Dendritic cell treated with granulocyte-macrophage colony-stimulating factor and Interleukin-4, amounts not matched to agents 40 ng/mL and 50 ng/mL, for 4 days (primary cell): Measurements from ENCODE around the gene MPDZ.

Source experiments
- H3K27ac Mint-ChIP-seq: one replicate; pipeline ENCODE4 v1.8.0; 2022; ENCODE audit warnings: mild to moderate bottlenecking, mixed read lengths
- H3K27me3 Mint-ChIP-seq: one replicate; pipeline ENCODE4 v1.8.0; 2022; ENCODE audit warnings: mild to moderate bottlenecking, mixed read lengths
- H3K36me3 Mint-ChIP-seq: one replicate; pipeline ENCODE4 v1.8.0; 2022; ENCODE audit warnings: low read depth, mixed read lengths
- H3K4me1 Mint-ChIP-seq: one replicate; pipeline ENCODE4 v1.8.0; 2022; ENCODE audit warnings: low read depth, mixed read lengths
- H3K4me3 Mint-ChIP-seq: one replicate; pipeline ENCODE4 v1.8.0; 2022; ENCODE audit warnings: mild to moderate bottlenecking, moderate library complexity, mixed read lengths
- H3K9me3 Mint-ChIP-seq: one replicate; pipeline ENCODE4 v1.8.0; 2022; ENCODE audit warnings: mixed read lengths
- intact Hi-C: fragments of 100-400 bp; cut with micrococcal nuclease; formaldehyde crosslinking; loops from one replicate; pipeline ENCODE4 v1.15.0; 2022

The MPDZ gene

DNA sequence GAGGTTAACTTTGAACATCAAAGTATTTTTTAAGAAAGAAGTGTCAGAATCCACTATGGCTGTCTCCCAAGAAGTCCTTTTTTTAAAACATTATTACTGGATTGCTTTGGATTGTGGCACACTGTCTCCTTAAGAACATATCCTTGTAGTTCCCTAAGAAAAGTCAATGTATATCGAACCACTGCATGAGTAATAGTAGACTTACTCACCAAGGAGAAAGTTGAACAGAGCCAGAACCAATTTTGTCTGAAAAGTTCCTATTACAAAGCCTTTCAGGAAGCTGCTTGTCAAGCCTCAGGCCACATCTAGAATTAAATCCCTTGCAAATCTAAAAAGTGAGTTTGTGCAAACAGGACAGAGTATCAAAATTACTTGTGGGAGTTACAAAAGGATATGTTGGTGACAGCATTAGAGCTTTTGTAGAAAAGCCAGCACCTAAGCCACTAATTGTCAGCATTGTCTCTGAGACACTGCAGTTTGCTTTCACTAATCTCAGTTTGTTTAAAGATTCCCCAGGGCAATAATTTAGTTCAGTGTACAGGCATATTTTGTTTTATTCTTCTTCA is 195.4 kb downstream of the MPDZ start:
- no peak overlapping the region for H3K4me3 Mint-ChIP-seq
- H3K9me3 Mint-ChIP-seq, result no peaks in the 10 kb centered on the region
- H3K27me3 Mint-ChIP-seq, result no peaks in the 10 kb centered on the region
- H3K4me1 Mint-ChIP-seq, result no peaks in the 10 kb centered on the region
- H3K27ac Mint-ChIP-seq, result no peak overlapping the region
- H3K36me3 Mint-ChIP-seq, result no peaks in the 10 kb centered on the region
- intact Hi-C loops, result no loop called here

GRCh38 chr9:13083366-13083765 is 196.1 kb downstream of the MPDZ start:
- intact Hi-C loops, result no loop called here
- Mint-ChIP-seq H3K27me3 (no peaks in the 10 kb centered on the region), H3K4me1 (no peaks in the 10 kb centered on the region), H3K27ac (no peak overlapping the region), H3K9me3 (no peaks in the 10 kb centered on the region), H3K36me3 (no peaks in the 10 kb centered on the region), H3K4me3 (no peak overlapping the region)

- intact Hi-C loops, result no loop called here
- no peak overlapping the region for H3K27ac Mint-ChIP-seq
These were observed 196.7 kb downstream of the MPDZ start for GRCh38 chr9:13082796-13083195.

GRCh38 chr9:13078164-13078563 is 201.3 kb downstream of the MPDZ start:
- Mint-ChIP-seq H3K27ac (no peak overlapping the region), H3K4me1 (no peaks in the 10 kb centered on the region), H3K36me3 (no peaks in the 10 kb centered on the region), H3K4me3 (no peak overlapping the region), H3K27me3 (no peaks in the 10 kb centered on the region), H3K9me3 (no peaks in the 10 kb centered on the region)
- intact Hi-C loops, result no loop called here

More at GRCh38 chr9:13082796-13083195, 196.7 kb downstream of the MPDZ start:
- Mint-ChIP-seq H3K4me3 (no peak overlapping the region), H3K9me3 (no peaks in the 10 kb centered on the region), H3K4me1 (no peaks in the 10 kb centered on the region), H3K36me3 (no peaks in the 10 kb centered on the region), H3K27me3 (no peaks in the 10 kb centered on the region)

DNA sequence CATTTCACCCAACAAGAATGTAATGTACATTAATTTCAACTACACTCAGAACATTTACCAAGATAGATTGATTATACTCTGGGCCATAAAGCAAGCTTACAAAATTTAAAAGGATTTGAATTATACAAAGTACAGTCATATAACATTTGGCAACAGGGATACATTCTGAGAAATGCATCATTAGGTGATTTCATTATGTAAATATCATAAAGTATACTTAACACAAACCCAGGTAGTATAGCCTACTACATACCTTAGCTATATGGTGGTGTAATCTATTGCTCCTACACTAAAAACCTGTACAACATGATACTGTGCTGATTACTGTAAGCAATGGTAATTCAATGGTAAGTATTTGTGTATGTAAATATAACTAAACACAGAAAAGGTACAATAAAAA is 202.9 kb downstream of the MPDZ start:
- Mint-ChIP-seq H3K27me3 (no peaks in the 10 kb centered on the region), H3K4me1 (no peaks in the 10 kb centered on the region)

GRCh38 chr9:13071921-13072320 is 207.6 kb downstream of the MPDZ start:
- Mint-ChIP-seq H3K36me3 (no peaks in the 10 kb centered on the region), H3K27ac (no peak overlapping the region)
- intact Hi-C loops, result no loop called here

More for the DNA sequence above, 202.9 kb downstream of the MPDZ start:
- intact Hi-C loops, result no loop called here
- Mint-ChIP-seq H3K36me3 (no peaks in the 10 kb centered on the region), H3K4me3 (no peak overlapping the region), H3K27ac (no peak overlapping the region), H3K9me3 (no peaks in the 10 kb centered on the region)

GRCh38 chr9:13070612-13071595 is 208.6 kb downstream of the MPDZ start:
- H3K27ac Mint-ChIP-seq, result no peak overlapping the region
- intact Hi-C loops, result no loop called here

More at GRCh38 chr9:13071921-13072320, 207.6 kb downstream of the MPDZ start:
- no peaks in the 10 kb centered on the region for H3K4me1 Mint-ChIP-seq
- H3K9me3 Mint-ChIP-seq, result no peaks in the 10 kb centered on the region
- no peak overlapping the region for H3K4me3 Mint-ChIP-seq
- no peaks in the 10 kb centered on the region for H3K27me3 Mint-ChIP-seq

DNA sequence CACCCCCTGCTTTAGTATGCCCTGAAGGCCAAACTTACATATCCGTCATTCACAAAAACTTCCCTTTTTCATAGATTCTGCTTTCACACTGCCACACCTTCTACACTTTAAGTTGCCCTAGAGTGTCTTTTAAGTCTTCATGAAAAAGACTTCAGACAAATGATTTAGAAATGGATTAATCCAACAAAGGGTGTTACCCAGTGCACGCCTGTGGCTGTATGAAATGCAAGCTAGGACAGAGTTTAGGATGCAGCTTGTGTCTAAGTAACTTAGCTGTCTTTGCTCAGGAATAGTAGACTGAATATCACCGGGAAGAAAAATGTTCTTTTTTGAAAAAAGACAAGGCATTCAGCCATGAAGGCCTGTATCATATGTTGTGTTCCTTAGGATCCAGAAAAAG is 210.0 kb downstream of the MPDZ start:
- no peaks in the 10 kb centered on the region for H3K36me3 Mint-ChIP-seq

More at GRCh38 chr9:13070612-13071595, 208.6 kb downstream of the MPDZ start:
- no peaks in the 10 kb centered on the region for H3K36me3 Mint-ChIP-seq
- H3K4me1 Mint-ChIP-seq, result no peaks in the 10 kb centered on the region
- H3K4me3 Mint-ChIP-seq, result no peak overlapping the region
- no peaks in the 10 kb centered on the region for H3K9me3 Mint-ChIP-seq
- no peaks in the 10 kb centered on the region for H3K27me3 Mint-ChIP-seq

DNA sequence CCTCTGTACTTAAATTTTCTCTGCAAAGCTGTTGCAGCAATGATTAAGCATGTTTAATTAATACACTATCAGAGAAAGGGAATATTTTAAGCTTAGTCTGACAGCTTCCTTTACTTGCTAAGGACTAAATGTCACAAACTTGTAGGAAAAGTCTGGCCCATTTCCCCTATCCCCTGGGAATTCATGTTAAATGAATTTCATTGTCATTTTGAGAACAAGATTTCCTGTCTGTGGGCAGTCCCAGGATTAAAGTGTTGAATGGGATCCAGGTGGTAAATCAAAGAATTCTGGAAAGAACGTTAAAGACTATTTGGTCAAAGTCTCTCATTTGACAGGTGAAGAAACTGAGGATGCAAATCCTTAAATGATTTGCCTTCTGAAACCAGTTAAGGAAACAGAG is 214.8 kb downstream of the MPDZ start:
- Mint-ChIP-seq H3K27me3 (no peaks in the 10 kb centered on the region), H3K27ac (no peak overlapping the region), H3K4me3 (no peak overlapping the region), H3K9me3 (no peaks in the 10 kb centered on the region), H3K36me3 (no peaks in the 10 kb centered on the region), H3K4me1 (no peaks in the 10 kb centered on the region)
- intact Hi-C loops, result no loop called here

More for the DNA sequence above, 210.0 kb downstream of the MPDZ start:
- no peak overlapping the region for H3K4me3 Mint-ChIP-seq
- H3K4me1 Mint-ChIP-seq, result no peaks in the 10 kb centered on the region
- intact Hi-C loops, result no loop called here
- no peaks in the 10 kb centered on the region for H3K9me3 Mint-ChIP-seq
- no peaks in the 10 kb centered on the region for H3K27me3 Mint-ChIP-seq
- no peak overlapping the region for H3K27ac Mint-ChIP-seq

GRCh38 chr9:13063880-13064459 is 215.5 kb downstream of the MPDZ start:
- H3K9me3 Mint-ChIP-seq, result no peaks in the 10 kb centered on the region
- H3K4me1 Mint-ChIP-seq, result no peaks in the 10 kb centered on the region
- H3K4me3 Mint-ChIP-seq, result no peak overlapping the region
- H3K27me3 Mint-ChIP-seq, result no peaks in the 10 kb centered on the region
- H3K36me3 Mint-ChIP-seq, result no peaks in the 10 kb centered on the region
- intact Hi-C loops, result no loop called here
- H3K27ac Mint-ChIP-seq, result no peak overlapping the region

DNA sequence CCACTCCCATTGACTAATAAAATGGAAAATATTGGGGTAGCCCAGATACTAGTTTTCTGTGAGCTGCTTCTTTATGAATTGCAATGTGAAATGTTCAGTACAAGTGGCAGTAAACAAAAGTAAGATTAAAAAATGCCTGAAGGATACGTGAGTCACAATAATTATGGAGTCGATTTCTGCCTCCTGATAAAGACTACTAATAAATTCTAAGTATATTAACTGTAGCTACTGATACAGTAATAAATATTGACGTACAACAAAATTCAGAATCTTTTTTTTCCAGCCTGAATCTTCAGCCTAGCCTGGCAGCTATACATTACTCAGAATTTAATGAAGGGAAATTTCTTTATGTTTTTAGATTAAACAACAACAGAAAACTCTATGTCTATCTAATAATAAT is 218.1 kb downstream of the MPDZ start:
- Mint-ChIP-seq H3K27me3 (no peaks in the 10 kb centered on the region), H3K36me3 (no peaks in the 10 kb centered on the region), H3K4me1 (no peaks in the 10 kb centered on the region), H3K4me3 (no peak overlapping the region), H3K9me3 (no peaks in the 10 kb centered on the region), H3K27ac (no peak overlapping the region)
- intact Hi-C loops, result no loop called here
